Lower leg skin (tissue), 4 donors: ENCODE measurements around the gene ADM5. TPM values are rescaled to one million over a fixed set of nuclear protein-coding genes. Genes with fewer than 3 reads are reported as not detected.
A peak's percentile ranks its signal among the peaks of the same experiment; 100 is the strongest.

Source experiments
- DNase-seq, 2 donors: peaks; one replicate each; pipeline ENCODE4 v3.0.0-alpha.2; 2019; ENCODE audit warnings: low spot score in 2 of 2
- H3K4me3 ChIP-seq: fragments of 200-600 bp; sonication (generic); 2 replicates; pipeline ENCODE4 v1.5.1; 2017; ENCODE audit warnings: mild to moderate bottlenecking, low read depth; ENCODE audit not compliant: poor library complexity, severe bottlenecking
- CTCF ChIP-seq, 3 donors: fragments of 450-650 bp; IDR thresholded peaks; one replicate each; pipeline ENCODE4 v1.5.1; 2016; ENCODE audit warnings: antibody characterized with exemption in 3 of 3, mild to moderate bottlenecking in 3 of 3, moderate library complexity in 2 of 3
- POLR2A ChIP-seq, 2 donors: fragments of 450-650 bp; IDR thresholded peaks; one replicate each; pipeline ENCODE4 v1.6.1; 2016 to 2017; ENCODE audit warnings: antibody characterized with exemption in 2 of 2, mild to moderate bottlenecking in 1 of 2, moderate library complexity in 1 of 2
- WGBS, 2 donors: methylation state at CpG; one replicate each; pipeline ENCODE4 v1.1.5; 2018; 5-methylcytosine and 5-hydroxymethylcytosine counted together
- intact Hi-C: fragments of 100-400 bp; cut with DNase I; formaldehyde crosslinking; loops from one replicate; pipeline ENCODE4 v1.15.0; 2023; ENCODE audit warnings: low total_unique reads
- total RNA-seq, 4 donors: library from RNA; depleted of rRNA; stranded (reverse); fragments of >200 nt; gene quantifications; one replicate each; pipeline ENCODE4 v1.1.0, GENCODE V29; 2016

ADM5 gene
- total RNA-seq, 4 donors from 2014 or later, result 0.49 to 3.7 (median 3.5) TPM

DNA sequence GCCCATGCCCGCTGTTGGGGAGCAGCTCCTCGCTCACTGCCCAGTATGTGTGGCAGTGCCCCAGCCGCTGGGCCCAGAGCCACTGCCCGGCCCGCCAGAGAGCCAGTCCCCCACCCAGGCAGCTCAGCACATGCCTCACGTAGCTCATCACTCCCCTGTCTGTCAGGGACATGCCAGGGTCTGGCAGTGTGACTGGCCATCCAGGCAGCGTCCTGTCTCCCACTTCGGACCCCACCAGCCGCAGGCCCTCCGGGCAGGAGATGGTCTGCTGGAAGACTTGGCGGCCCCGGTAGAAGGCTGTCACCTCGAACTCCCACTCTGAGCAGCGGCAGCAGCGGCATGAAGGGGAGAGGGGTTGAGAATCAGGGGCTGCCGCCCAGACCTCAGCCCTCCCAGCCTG is 27.4 kb upstream of the ADM5 start:
- H3K4me3 ChIP-seq, result no peak overlapping the region
- DNase-seq, result no peak
- 83 to 92% methylated on average over 6 to 9 of the region's 16 CpGs for WGBS, 2 donors
- intact Hi-C loops, result loop anchor here (10.0 kb wide), 1 partner anchor 87 kb away; no protein-coding TSS in a partner anchor
- TF ChIP-seq POLR2A (IDR thresholded peaks at IDR 0.05) (no peak), CTCF (IDR thresholded peaks at IDR 0.05) (no peak)

- no peak overlapping the region for H3K4me3 ChIP-seq
- no peak for DNase-seq
- 58 to 71% methylated on average over 12 of the region's 12 CpGs for WGBS, 2 donors
- intact Hi-C loops, result loop anchor here (10.0 kb wide), 1 partner anchor 88 kb away; no protein-coding TSS in a partner anchor
- TF ChIP-seq POLR2A (IDR thresholded peaks at IDR 0.05), result no peak
- no peak for TF ChIP-seq CTCF (IDR thresholded peaks at IDR 0.05)
Measured at GRCh38 chr19:49663224-49663623, 26.2 kb upstream of the ADM5 start.

- peak; percentile 87 to 99 for DNase-seq
- H3K4me3 ChIP-seq, result peak overlapping the region; percentile 55
- intact Hi-C loops, result loop anchor here (10.0 kb wide), 1 partner anchor 90 kb away; no protein-coding TSS in a partner anchor
- WGBS, 2 donors, result 0% methylated on average over 30 to 51 of the region's 53 CpGs
- TF ChIP-seq POLR2A (IDR thresholded peaks at IDR 0.05), result no peak
- TF ChIP-seq CTCF (IDR thresholded peaks at IDR 0.05), result no peak
Measured at GRCh38 chr19:49664171-49665035, 25.0 kb upstream of the ADM5 start.

GRCh38 chr19:49665036-49665350 is 24.4 kb upstream of the ADM5 start:
- no peak for TF ChIP-seq CTCF (IDR thresholded peaks at IDR 0.05)
- intact Hi-C loops, result loop anchor here (10.0 kb wide), 1 partner anchor 90 kb away; no protein-coding TSS in a partner anchor
- peak overlapping the region; percentile 55 for H3K4me3 ChIP-seq
- DNase-seq, result no peak
- 1% methylated on average over 7 of the region's 7 CpGs for WGBS, 2 donors

DNA sequence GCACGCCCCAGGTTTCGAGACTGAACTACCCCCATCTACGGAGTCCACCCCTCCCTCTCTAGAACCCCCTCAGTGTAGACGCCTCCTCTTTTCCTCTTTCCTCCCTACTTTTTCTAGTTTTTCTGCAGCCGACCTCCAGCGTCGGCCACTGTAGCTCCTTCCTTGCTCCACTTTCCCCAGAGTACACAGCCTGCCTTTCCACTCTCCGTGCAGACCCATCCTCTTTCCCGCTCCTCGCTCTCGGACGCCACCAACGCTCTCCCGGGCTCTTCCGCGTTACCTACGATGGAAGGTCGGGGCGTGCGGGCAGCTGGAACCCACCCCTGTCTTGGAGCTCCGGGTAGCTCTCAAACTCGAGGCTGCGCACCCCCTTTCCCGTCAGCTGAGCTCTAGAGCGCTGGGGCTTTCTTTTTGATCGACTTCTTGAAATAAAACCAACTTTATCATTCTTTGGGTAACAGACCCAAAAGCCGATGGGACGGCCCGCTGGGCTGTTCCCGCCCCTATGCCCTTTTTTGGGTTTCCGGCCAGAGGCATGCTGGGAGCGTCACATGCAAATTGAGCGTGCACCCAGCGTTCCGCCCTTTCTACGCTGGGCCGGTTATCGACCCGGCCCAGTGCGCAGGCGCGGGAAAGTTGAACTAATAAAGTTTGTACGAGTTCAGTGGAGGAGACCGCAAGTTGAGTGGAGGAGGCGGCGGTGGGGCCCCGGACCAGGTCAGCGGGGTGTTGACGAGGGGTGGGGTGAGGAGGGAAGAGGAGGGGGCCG is 23.9 kb upstream of the ADM5 start, which contains the start of the genes BCL2L12 and IRF3:
Gene BCL2L12 (plus strand): TSS at position 583 of the 769 bp plus-strand sequence. CDS start 760 bp downstream, outside the sequence.
Gene IRF3 (minus strand): TSS at position 507 of the 769 bp plus-strand sequence. CDS start 1,019 bp downstream, outside the sequence.
- intact Hi-C loops, result loop anchor here (10.0 kb wide), 1 partner anchor 91 kb away; no protein-coding TSS in a partner anchor
- peak within 1 kb of the TSS; percentile 55 for H3K4me3 ChIP-seq
- 0% methylated on average over 50 of the region's 50 CpGs for WGBS, 2 donors
- TF ChIP-seq POLR2A (IDR thresholded peaks at IDR 0.05) (peak in 1 of 2 donors; percentile 62), CTCF (IDR thresholded peaks at IDR 0.05) (no peak)
- DNase-seq, result peak; percentile 98 to 100
